Smooth muscle cell (in vitro differentiated cells): ENCODE data around the gene PRKCQ. TPM values are rescaled to one million over a fixed set of nuclear protein-coding genes. Genes with fewer than 3 reads are reported as not detected.

ENCODE experiments used
- DNase-seq: peaks from one replicate; lab custom pipeline; 2025; ENCODE audit not compliant: unreplicated experiment; lab: John Stamatoyannopoulos, UW
- H2AFZ ChIP-seq: fragments of 200-600 bp; sonication (generic); 2 replicates; pipeline ENCODE4 v1.6.0; 2016; ENCODE audit warnings: antibody characterized with exemption, low read depth, mild to moderate bottlenecking
- H3F3A ChIP-seq: fragments of 200-600 bp; sonication (generic); 2 replicates; pipeline ENCODE4 v1.6.0; 2017; ENCODE audit warnings: antibody characterized with exemption, low read depth
- H3K27ac ChIP-seq: fragments of 200-600 bp; sonication (generic); 2 replicates; pipeline ENCODE4 v1.5.1; 2016; ENCODE audit warnings: low read depth, mild to moderate bottlenecking
- H3K27me3 ChIP-seq: fragments of 200-600 bp; sonication (generic); 2 replicates; pipeline ENCODE4 v1.6.1; 2016; ENCODE audit warnings: low read depth, mild to moderate bottlenecking
- H3K36me3 ChIP-seq: fragments of 200-600 bp; sonication (generic); 2 replicates; pipeline ENCODE4 v1.5.1; 2016; ENCODE audit warnings: low read depth
- H3K4me1 ChIP-seq: fragments of 200-600 bp; sonication (generic); 2 replicates; pipeline ENCODE4 v1.5.1; 2016; ENCODE audit warnings: low read depth
- H3K4me2 ChIP-seq: fragments of 200-600 bp; sonication (generic); 2 replicates; pipeline ENCODE4 v1.6.0; 2016; ENCODE audit warnings: mild to moderate bottlenecking
- H3K4me3 ChIP-seq: fragments of 200-600 bp; sonication (generic); 2 replicates; pipeline ENCODE4 v1.5.1; 2016; ENCODE audit warnings: mild to moderate bottlenecking
- H3K79me2 ChIP-seq: fragments of 200-600 bp; sonication (generic); 2 replicates; pipeline ENCODE4 v1.6.0; 2016; ENCODE audit warnings: low read depth, mild to moderate bottlenecking
- H3K9ac ChIP-seq: fragments of 200-600 bp; sonication (generic); 2 replicates; pipeline ENCODE4 v1.6.0; 2016; ENCODE audit warnings: low read depth
- H3K9me3 ChIP-seq: fragments of 200-600 bp; sonication (generic); replicated peaks from 2 replicates; pipeline ENCODE4 v1.5.1; 2016; ENCODE audit warnings: low read depth
- H4K20me1 ChIP-seq: fragments of 200-600 bp; sonication (generic); 2 replicates; pipeline ENCODE4 v1.6.0; 2016; ENCODE audit warnings: low read depth
- WGBS: methylation state at CpG from one replicate; pipeline ENCODE4 v1.1.7; 2016; ENCODE audit warnings: low lambda C conversion rate; 5-methylcytosine and 5-hydroxymethylcytosine counted together
- polyA plus RNA-seq: library from polyadenylated mRNA; unstranded; fragments of >200 nt; fragmentation: Nextera tagmentation; extraction: Ambion mirVana; gene quantifications from 2 replicates; pipeline ENCODE4 v1.2.1, GENCODE V29; 2016
- total RNA-seq: library from RNA; depleted of rRNA; stranded (reverse); fragments of >200 nt; gene quantifications from 2 replicates; pipeline ENCODE4 v1.2.3, GENCODE V29; 2014
- TF ChIP-seq, protein P1 (sequence below): fragments of 200-600 bp; sonication (generic); IDR thresholded peaks from 2 replicates; pipeline ENCODE4 v1.5.1; 2017; ENCODE audit warnings: borderline replicate concordance, mild to moderate bottlenecking, antibody characterized with exemption; ENCODE audit not compliant: insufficient read depth, poor library complexity, severe bottlenecking

Gene PRKCQ
- total and polyA plus RNA-seq, 2 experiments from 2014 or later: 0.27 to 0.38 TPM

DNA sequence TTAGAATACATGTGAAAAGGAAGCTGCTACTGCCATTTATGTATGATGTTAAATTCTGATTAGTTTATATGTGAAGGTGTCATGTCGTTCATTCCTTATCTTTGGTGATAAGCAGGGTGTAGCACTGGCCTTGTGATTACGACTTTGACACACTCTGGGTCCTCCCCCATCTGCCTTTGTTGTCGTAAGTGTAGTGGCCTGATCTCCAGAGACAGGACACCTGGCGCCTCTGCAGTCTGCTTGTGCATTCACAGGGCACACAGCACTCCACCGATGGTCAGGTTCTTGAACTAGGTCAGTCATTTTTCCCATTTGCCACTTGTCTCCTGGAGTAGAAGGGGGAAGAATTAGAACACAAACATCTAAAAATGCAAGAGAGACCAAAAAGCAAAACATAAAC is 186.0 kb downstream of the PRKCQ start:
- no peaks in the 10 kb centered on the region for H3F3A ChIP-seq
- TF ChIP-seq, protein P1, sequence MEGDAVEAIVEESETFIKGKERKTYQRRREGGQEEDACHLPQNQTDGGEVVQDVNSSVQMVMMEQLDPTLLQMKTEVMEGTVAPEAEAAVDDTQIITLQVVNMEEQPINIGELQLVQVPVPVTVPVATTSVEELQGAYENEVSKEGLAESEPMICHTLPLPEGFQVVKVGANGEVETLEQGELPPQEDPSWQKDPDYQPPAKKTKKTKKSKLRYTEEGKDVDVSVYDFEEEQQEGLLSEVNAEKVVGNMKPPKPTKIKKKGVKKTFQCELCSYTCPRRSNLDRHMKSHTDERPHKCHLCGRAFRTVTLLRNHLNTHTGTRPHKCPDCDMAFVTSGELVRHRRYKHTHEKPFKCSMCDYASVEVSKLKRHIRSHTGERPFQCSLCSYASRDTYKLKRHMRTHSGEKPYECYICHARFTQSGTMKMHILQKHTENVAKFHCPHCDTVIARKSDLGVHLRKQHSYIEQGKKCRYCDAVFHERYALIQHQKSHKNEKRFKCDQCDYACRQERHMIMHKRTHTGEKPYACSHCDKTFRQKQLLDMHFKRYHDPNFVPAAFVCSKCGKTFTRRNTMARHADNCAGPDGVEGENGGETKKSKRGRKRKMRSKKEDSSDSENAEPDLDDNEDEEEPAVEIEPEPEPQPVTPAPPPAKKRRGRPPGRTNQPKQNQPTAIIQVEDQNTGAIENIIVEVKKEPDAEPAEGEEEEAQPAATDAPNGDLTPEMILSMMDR: no peak
- no peak overlapping the region for H3K9ac ChIP-seq
- 80% methylated on average over 5 of the region's 5 CpGs for WGBS
- no peak overlapping the region for H2AFZ ChIP-seq
- no peak overlapping the region for H3K4me3 ChIP-seq
- no peaks in the 10 kb centered on the region for H3K79me2 ChIP-seq
- no peak overlapping the region for H3K4me2 ChIP-seq
- no peaks in the 10 kb centered on the region for H3K36me3 ChIP-seq
- H3K27ac ChIP-seq: no peak overlapping the region
- H3K4me1 ChIP-seq: peaks cover 1% of the 10 kb centered on the region
- DNase-seq: no peak
- no peaks in the 10 kb centered on the region for H3K9me3 ChIP-seq
- H4K20me1 ChIP-seq: no peaks in the 10 kb centered on the region
- no peaks in the 10 kb centered on the region for H3K27me3 ChIP-seq

DNA sequence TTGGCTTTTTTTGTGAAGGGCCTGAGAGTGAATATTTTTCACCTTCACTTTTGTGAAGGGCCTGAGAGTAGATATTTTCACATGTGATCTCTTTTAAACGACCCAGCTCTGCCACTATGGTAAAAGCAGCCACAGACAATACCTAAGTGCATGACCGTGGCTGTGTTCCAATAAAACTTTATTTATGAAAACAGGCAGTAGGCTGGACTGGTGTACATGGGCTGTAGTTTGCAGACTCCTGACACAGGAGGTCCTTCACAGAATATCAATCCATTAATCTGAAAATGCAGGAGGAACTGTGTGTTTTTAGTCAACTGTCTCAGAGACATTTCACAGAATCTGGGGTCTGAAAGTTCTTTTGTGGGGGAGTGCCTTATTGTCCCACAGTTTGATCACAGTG is 186.9 kb downstream of the PRKCQ start:
- H3K27ac ChIP-seq: no peak overlapping the region
- no peak overlapping the region for H3K4me2 ChIP-seq
- TF ChIP-seq, protein P1: no peak
- no peak for DNase-seq
- no peak overlapping the region for H3K9ac ChIP-seq
- no peaks in the 10 kb centered on the region for H3K4me1 ChIP-seq
- no peaks in the 10 kb centered on the region for H4K20me1 ChIP-seq
- no peaks in the 10 kb centered on the region for H3K9me3 ChIP-seq
- WGBS: 89% methylated on average over 2 of the region's 2 CpGs
- H2AFZ ChIP-seq: no peak overlapping the region
- H3K27me3 ChIP-seq: no peaks in the 10 kb centered on the region
- no peaks in the 10 kb centered on the region for H3K79me2 ChIP-seq
- H3K4me3 ChIP-seq: no peak overlapping the region
- H3F3A ChIP-seq: no peaks in the 10 kb centered on the region
- no peaks in the 10 kb centered on the region for H3K36me3 ChIP-seq

DNA sequence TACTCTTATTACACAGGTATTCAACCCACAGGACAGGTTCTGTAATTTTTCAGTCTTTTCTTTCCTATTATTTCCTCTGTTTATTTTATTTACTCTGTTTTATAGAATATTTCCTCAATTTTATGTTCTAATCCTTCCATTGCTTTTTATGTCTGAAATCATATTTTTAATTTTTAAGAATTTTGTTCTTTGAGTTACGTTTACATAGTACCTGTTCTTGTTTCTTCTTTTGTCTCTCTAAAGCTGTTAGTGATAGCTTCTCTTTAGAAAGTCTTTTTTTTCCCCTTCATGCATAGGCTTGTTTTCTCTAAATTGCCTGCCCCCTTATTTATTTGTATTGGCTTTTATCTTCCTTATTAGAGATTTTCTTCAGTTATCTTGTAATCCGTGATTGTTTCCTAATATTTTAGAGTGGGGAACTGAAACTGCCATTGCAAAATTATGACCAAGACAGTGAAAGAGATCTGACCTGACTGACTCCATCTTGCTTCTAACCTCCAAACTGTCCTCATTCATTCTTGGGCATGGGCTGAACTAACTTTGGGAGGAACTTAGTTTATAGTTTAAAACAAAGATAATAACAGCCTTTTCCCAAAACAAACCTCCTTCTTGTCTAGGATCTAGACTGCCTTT is 189.7 kb downstream of the PRKCQ start:
- TF ChIP-seq, protein P1: no peak
- H3K9ac ChIP-seq: no peak overlapping the region
- H3K4me3 ChIP-seq: no peak overlapping the region
- H3K4me1 ChIP-seq: no peaks in the 10 kb centered on the region
- no peak overlapping the region for H3K4me2 ChIP-seq
- H3K36me3 ChIP-seq: no peaks in the 10 kb centered on the region
- H2AFZ ChIP-seq: no peak overlapping the region
- H4K20me1 ChIP-seq: no peaks in the 10 kb centered on the region
- no peaks in the 10 kb centered on the region for H3F3A ChIP-seq
- DNase-seq: no peak
- H3K27ac ChIP-seq: no peak overlapping the region
- no peaks in the 10 kb centered on the region for H3K9me3 ChIP-seq
- H3K79me2 ChIP-seq: no peaks in the 10 kb centered on the region
- 98% methylated on average over 2 of the region's 2 CpGs for WGBS
- H3K27me3 ChIP-seq: no peaks in the 10 kb centered on the region

DNA sequence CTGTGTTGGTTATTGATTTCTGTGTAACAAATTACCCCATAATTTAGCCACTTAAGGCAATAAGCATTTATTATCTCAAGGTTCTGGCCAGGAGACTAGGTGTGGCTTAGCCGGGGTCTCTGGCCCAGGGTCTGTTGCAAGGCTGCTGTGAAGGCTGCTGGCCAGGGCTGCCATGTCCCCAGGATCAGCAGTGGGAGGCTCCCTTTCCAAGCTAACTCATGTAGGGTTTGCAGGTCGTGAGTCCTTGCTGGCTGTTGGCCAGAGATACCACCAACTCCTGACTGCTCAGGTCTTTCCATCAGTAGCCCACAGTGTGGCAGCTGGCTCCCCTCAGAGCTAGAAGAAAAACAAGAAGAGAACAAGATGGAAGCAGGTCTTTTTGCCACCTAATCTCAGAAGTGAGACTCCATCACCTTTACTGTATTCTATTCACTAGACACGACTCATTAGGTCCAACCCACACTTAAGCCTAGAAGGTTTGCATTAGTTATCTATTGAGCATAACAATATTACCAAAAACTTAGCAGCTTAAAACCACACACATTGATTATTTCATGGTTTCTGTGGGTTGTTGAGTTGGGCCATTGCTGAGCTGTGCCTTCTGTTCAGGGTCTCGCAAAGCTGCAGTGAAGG is 191.7 kb downstream of the PRKCQ start:
- no peak for DNase-seq
- Histone ChIP-seq H3K4me1 (no peaks in the 10 kb centered on the region), H4K20me1 (no peaks in the 10 kb centered on the region), H3K79me2 (no peaks in the 10 kb centered on the region), H3K4me2 (no peak overlapping the region), H3K36me3 (no peaks in the 10 kb centered on the region), H3K4me3 (no peak overlapping the region), H3K27me3 (no peaks in the 10 kb centered on the region), H3K27ac (no peak overlapping the region), H3K9ac (no peak overlapping the region), H3F3A (peaks cover 6% of the 10 kb centered on the region), H2AFZ (no peak overlapping the region), H3K9me3 (no peaks in the 10 kb centered on the region)
- WGBS: 81% methylated on average over 4 of the region's 4 CpGs
- TF ChIP-seq, protein P1: no peak
